ENCODE measurements around the gene HSCB.
"Not testable (repeated sequence)": the region's sequence is repeated elsewhere in the genome, so short reads cannot be mapped to it uniquely, and the experiment has no call there.

HSCB gene

GRCh38 chr22:28750471-28750881 lies 8.6 kb downstream of the HSCB start:
- H3K27me3 ChIP-seq, result no peaks in the 10 kb centered on the region
- H3K4me3 ChIP-seq (ENCODE audit: low read depth, low read length), result no peak overlapping the region
- H3K4me1 ChIP-seq, result no peaks in the 10 kb centered on the region
- TF ChIP-seq CTCF (IDR thresholded peaks at IDR 0.05; ENCODE audit: low read depth, low read length), result no peak
- H3K9me3 ChIP-seq, result no peaks in the 10 kb centered on the region
- peaks cover 21% of the 10 kb centered on the region for H3K36me3 ChIP-seq
- no peak for DNase-seq

GRCh38 chr22:28754512-28754911 lies 12.7 kb downstream of the HSCB start:
- DNase-seq; H3K4me3 ChIP-seq (ENCODE audit: low read depth, low read length); H3K27me3 ChIP-seq; H3K4me1 ChIP-seq; H3K9me3 ChIP-seq; H3K36me3 ChIP-seq: not testable (repeated sequence)

- no peak for TF ChIP-seq CTCF (IDR thresholded peaks at IDR 0.05; ENCODE audit: low read depth, low read length)
- no peaks in the 10 kb centered on the region for H3K27me3 ChIP-seq
- no peak overlapping the region for H3K4me3 ChIP-seq (ENCODE audit: low read depth, low read length)
- no peaks in the 10 kb centered on the region for H3K9me3 ChIP-seq
- no peak for DNase-seq
- no peaks in the 10 kb centered on the region for H3K4me1 ChIP-seq
- H3K36me3 ChIP-seq, result no peaks in the 10 kb centered on the region
Observed at GRCh38 chr22:28759861-28760560, 18.2 kb downstream of the HSCB start.

GRCh38 chr22:28761449-28761755 lies 19.6 kb downstream of the HSCB start:
- Histone ChIP-seq H3K36me3 (no peaks in the 10 kb centered on the region), H3K4me1 (no peaks in the 10 kb centered on the region), H3K4me3 (ENCODE audit: low read depth, low read length) (no peak overlapping the region), H3K9me3 (no peaks in the 10 kb centered on the region), H3K27me3 (no peaks in the 10 kb centered on the region)
- TF ChIP-seq CTCF (IDR thresholded peaks at IDR 0.05; ENCODE audit: low read depth, low read length), result no peak
- no peak for DNase-seq

GRCh38 chr22:28762000-28762399 lies 20.2 kb downstream of the HSCB start:
- not testable (repeated sequence) for H3K27me3 ChIP-seq; DNase-seq; H3K4me1 ChIP-seq; H3K4me3 ChIP-seq (ENCODE audit: low read depth, low read length); H3K36me3 ChIP-seq; H3K9me3 ChIP-seq

- Histone ChIP-seq H3K9me3 (no peaks in the 10 kb centered on the region; the same call in 1 of the 2 replicates), H3K4me1 (no peaks in the 10 kb centered on the region), H3K4me3 (ENCODE audit: low read depth, low read length) (no peak overlapping the region), H3K27me3 (no peaks in the 10 kb centered on the region), H3K36me3 (no peaks in the 10 kb centered on the region)
- no peak for TF ChIP-seq CTCF (IDR thresholded peaks at IDR 0.05; ENCODE audit: low read depth, low read length)
- no peak for DNase-seq
Observed at GRCh38 chr22:28766628-28767027, 24.8 kb downstream of the HSCB start.

- no peaks in the 10 kb centered on the region for H3K27me3 ChIP-seq
- H3K4me3 ChIP-seq (ENCODE audit: low read depth, low read length), result no peak overlapping the region
- no peaks in the 10 kb centered on the region for H3K4me1 ChIP-seq
- no peak for DNase-seq
- no peaks in the 10 kb centered on the region for H3K36me3 ChIP-seq
- H3K9me3 ChIP-seq, result no peaks in the 10 kb centered on the region; the same call in 1 of the 2 replicates
- no peak for TF ChIP-seq CTCF (IDR thresholded peaks at IDR 0.05; ENCODE audit: low read depth, low read length)
Observed at GRCh38 chr22:28768701-28769393, 27.0 kb downstream of the HSCB start.
